HepG2 (cell line): ENCODE measurements around the gene KIF23. TPM values are rescaled to one million over a fixed set of nuclear protein-coding genes. Genes with fewer than 3 reads are reported as not detected.
A peak's percentile ranks its signal among the peaks of the same experiment; 100 is the strongest.

ENCODE experiments used
- ARNTL ChIP-seq: sonication (generic); formaldehyde crosslinking; IDR thresholded peaks from 2 replicates; pipeline ENCODE4 v1.4.0; 2020; ENCODE audit warnings: mild to moderate bottlenecking, missing genetic modification reagents
- CBFB ChIP-seq: sonication (generic); formaldehyde crosslinking; IDR thresholded peaks from 2 replicates; pipeline ENCODE4 v1.4.0; 2020; ENCODE audit warnings: missing genetic modification reagents
- HIVEP1 ChIP-seq: sonication (generic); formaldehyde crosslinking; IDR thresholded peaks from 2 replicates; pipeline ENCODE4 v1.4.0; 2020; ENCODE audit warnings: mild to moderate bottlenecking, missing genetic modification reagents
- MAFK ChIP-seq, 2 experiments: IDR thresholded peaks in 1 of 2; conservative IDR thresholded peaks in 1 of 2; 2 replicates each; pipeline ENCODE4 v1.6.1; 2011; ENCODE audit warnings: improper control_type of control experiment in 2 of 2, low read length in 2 of 2
- NFYC ChIP-seq: IDR thresholded peaks from 2 replicates; pipeline ENCODE4 v1.6.1; 2016; ENCODE audit warnings: missing genetic modification reagents, missing compliant biosample characterization
- NPAS2 ChIP-seq: sonication (generic); formaldehyde crosslinking; IDR thresholded peaks from 2 replicates; pipeline ENCODE4 v1.8.0; 2022; ENCODE audit warnings: mild to moderate bottlenecking, missing genetic modification reagents, borderline replicate concordance
- NRL ChIP-seq: sonication (generic); formaldehyde crosslinking; IDR thresholded peaks from 2 replicates; pipeline ENCODE4 v1.5.0; 2020; ENCODE audit warnings: missing genetic modification reagents, mild to moderate bottlenecking, moderate library complexity, borderline replicate concordance
- SP1 ChIP-seq, 2 experiments: fragments of 450-650 bp in 1 of 2; sonication (generic) in 1 of 2; formaldehyde crosslinking in 1 of 2; IDR thresholded peaks; 2 replicates each; pipeline versions ENCODE4 v1.4.0 to v1.6.1; 2016 to 2020; ENCODE audit warnings: missing genetic modification reagents in 1 of 2
- SPEN ChIP-seq: sonication (generic); formaldehyde crosslinking; IDR thresholded peaks from 2 replicates; pipeline ENCODE4 v1.5.1; 2020; ENCODE audit warnings: low read depth, mild to moderate bottlenecking, missing genetic modification reagents
- TAF15 ChIP-seq: fragments of 200-400 bp; formaldehyde crosslinking; IDR thresholded peaks from one replicate; pipeline ENCODE4 v1.6.1; 2018; ENCODE audit warnings: mild to moderate bottlenecking, low read depth, low read length; ENCODE audit not compliant: poor library complexity, severe bottlenecking
- ZFP1 ChIP-seq: IDR thresholded peaks from 2 replicates; pipeline ENCODE4 v1.6.1; 2016
- ZMYM2 ChIP-seq: sonication (generic); formaldehyde crosslinking; IDR thresholded peaks from 2 replicates; pipeline ENCODE4 v1.8.0; 2022; ENCODE audit warnings: mild to moderate bottlenecking, missing genetic modification reagents
- ZMYM4 ChIP-seq: sonication (generic); formaldehyde crosslinking; IDR thresholded peaks from 2 replicates; pipeline ENCODE4 v1.8.1; 2023; ENCODE audit warnings: mild to moderate bottlenecking, missing genetic modification reagents
- ZNF44 ChIP-seq: sonication (generic); formaldehyde crosslinking; IDR thresholded peaks from 2 replicates; pipeline ENCODE4 v1.5.1; 2020; ENCODE audit warnings: mild to moderate bottlenecking, missing genetic modification reagents
- ZNF577 ChIP-seq: sonication (generic); formaldehyde crosslinking; IDR thresholded peaks from 2 replicates; pipeline ENCODE4 v1.4.0; 2020; ENCODE audit warnings: mild to moderate bottlenecking, low read depth, missing genetic modification reagents, borderline replicate concordance
- ZNF788 ChIP-seq: sonication (generic); formaldehyde crosslinking; IDR thresholded peaks from 2 replicates; pipeline ENCODE4 v1.5.0; 2020; ENCODE audit warnings: mild to moderate bottlenecking, missing genetic modification reagents, borderline replicate concordance
- ZSCAN9 ChIP-seq: IDR thresholded peaks from 2 replicates; pipeline ENCODE4 v1.6.1; 2016; ENCODE audit warnings: borderline replicate concordance
- polyA plus RNA-seq, 8 experiments: library from polyadenylated mRNA; depleted of rRNA in 3 of 8; stranded (reverse) in 7 of 8; unstranded in 1 of 8; fragments of >200 nt; fragmentation: Illumina TruSeq in 4 of 8; extraction: Trizol in 4 of 8; gene quantifications; 2 replicates each; pipeline versions ENCODE4 v1.2.1 to v1.2.3, GENCODE V29; 2011 to 2016; ENCODE audit warnings: low read depth in 4 of 8, missing spikeins in 1 of 8, mixed read lengths in 1 of 8; ENCODE audit not compliant: insufficient read depth in 1 of 8
- total RNA-seq, 5 experiments: library from RNA; depleted of rRNA; stranded (reverse); fragments of >200 nt; fragmentation: Illumina TruSeq; extraction: Trizol; gene quantifications; 2 replicates each; pipeline ENCODE4 v1.2.3, GENCODE V29; 2016; ENCODE audit warnings: low read depth in 1 of 5
- TF ChIP-seq, protein P1 (sequence below): sonication (generic); formaldehyde crosslinking; IDR thresholded peaks from 2 replicates; pipeline ENCODE4 v1.5.0; 2020; ENCODE audit warnings: mild to moderate bottlenecking, missing genetic modification reagents, borderline replicate concordance
- TF ChIP-seq, protein P2 (sequence below): sonication (generic); formaldehyde crosslinking; IDR thresholded peaks from 2 replicates; pipeline ENCODE4 v1.9.0; 2021; ENCODE audit warnings: missing genetic modification reagents, borderline replicate concordance

KIF23 gene
- total and polyA plus RNA-seq, 2 of the 13 experiments (the other 11 are each of a cell fraction or from before 2014, with no cell fraction given) = 11.3 to 38.1 TPM

DNA sequence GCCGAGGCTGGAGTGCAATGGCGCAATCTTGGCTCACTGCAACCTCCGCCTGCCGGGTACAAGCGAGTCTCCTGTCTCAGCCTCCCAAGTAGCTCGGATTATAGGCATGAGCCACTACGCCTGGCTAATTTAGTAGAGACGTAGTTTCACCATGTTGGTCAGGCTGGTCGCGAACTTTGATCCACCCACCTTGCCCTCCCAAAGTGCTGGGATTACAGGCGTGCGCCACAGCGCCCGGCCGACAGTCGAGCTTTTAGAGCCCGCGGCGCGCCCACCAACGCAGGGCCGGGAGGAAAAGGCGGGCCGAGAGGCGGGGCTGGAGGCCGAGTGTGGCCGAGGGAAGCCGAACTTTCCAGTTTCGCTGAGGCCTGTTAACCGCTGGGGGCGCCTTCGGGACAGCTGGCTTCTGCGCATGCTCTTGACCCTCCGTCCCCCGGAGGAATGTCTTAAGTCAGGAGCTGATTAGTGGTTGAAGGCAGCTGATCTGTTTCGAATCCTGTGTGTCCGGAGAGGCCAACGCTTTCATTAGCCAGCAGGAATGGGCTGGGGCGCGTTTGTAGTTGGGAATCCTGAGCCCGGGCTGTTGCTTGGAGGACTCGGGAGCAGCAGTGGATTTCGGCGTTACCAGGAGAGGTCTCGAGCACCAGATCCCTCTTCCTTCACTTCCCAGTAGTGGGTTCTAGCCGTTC, 48.5 kb downstream of the KIF23 start (continued):
- TF ChIP-seq, protein P1, sequence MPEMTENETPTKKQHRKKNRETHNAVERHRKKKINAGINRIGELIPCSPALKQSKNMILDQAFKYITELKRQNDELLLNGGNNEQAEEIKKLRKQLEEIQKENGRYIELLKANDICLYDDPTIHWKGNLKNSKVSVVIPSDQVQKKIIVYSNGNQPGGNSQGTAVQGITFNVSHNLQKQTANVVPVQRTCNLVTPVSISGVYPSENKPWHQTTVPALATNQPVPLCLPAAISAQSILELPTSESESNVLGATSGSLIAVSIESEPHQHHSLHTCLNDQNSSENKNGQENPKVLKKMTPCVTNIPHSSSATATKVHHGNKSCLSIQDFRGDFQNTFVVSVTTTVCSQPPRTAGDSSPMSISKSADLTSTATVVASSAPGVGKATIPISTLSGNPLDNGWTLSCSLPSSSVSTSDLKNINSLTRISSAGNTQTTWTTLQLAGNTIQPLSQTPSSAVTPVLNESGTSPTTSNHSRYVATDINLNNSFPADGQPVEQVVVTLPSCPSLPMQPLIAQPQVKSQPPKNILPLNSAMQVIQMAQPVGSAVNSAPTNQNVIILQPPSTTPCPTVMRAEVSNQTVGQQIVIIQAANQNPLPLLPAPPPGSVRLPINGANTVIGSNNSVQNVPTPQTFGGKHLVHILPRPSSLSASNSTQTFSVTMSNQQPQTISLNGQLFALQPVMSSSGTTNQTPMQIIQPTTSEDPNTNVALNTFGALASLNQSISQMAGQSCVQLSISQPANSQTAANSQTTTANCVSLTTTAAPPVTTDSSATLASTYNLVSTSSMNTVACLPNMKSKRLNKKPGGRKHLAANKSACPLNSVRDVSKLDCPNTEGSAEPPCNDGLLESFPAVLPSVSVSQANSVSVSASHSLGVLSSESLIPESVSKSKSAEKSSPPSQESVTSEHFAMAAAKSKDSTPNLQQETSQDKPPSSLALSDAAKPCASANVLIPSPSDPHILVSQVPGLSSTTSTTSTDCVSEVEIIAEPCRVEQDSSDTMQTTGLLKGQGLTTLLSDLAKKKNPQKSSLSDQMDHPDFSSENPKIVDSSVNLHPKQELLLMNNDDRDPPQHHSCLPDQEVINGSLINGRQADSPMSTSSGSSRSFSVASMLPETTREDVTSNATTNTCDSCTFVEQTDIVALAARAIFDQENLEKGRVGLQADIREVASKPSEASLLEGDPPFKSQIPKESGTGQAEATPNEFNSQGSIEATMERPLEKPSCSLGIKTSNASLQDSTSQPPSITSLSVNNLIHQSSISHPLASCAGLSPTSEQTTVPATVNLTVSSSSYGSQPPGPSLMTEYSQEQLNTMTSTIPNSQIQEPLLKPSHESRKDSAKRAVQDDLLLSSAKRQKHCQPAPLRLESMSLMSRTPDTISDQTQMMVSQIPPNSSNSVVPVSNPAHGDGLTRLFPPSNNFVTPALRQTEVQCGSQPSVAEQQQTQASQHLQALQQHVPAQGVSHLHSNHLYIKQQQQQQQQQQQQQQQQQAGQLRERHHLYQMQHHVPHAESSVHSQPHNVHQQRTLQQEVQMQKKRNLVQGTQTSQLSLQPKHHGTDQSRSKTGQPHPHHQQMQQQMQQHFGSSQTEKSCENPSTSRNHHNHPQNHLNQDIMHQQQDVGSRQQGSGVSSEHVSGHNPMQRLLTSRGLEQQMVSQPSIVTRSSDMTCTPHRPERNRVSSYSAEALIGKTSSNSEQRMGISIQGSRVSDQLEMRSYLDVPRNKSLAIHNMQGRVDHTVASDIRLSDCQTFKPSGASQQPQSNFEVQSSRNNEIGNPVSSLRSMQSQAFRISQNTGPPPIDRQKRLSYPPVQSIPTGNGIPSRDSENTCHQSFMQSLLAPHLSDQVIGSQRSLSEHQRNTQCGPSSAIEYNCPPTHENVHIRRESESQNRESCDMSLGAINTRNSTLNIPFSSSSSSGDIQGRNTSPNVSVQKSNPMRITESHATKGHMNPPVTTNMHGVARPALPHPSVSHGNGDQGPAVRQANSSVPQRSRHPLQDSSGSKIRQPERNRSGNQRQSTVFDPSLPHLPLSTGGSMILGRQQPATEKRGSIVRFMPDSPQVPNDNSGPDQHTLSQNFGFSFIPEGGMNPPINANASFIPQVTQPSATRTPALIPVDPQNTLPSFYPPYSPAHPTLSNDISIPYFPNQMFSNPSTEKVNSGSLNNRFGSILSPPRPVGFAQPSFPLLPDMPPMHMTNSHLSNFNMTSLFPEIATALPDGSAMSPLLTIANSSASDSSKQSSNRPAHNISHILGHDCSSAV = no peak
- TF ChIP-seq NRL (CRISPR knock-in tag) (peak; percentile 26; the same call in 1 of the 2 replicates), SPEN (CRISPR knock-in tag) (peak; percentile 48; the same call in 1 of the 2 replicates), CBFB (CRISPR knock-in tag) (no peak; the same call in 1 of the 2 replicates), NPAS2 (CRISPR knock-in tag) (no peak), ZNF44 (CRISPR knock-in tag) (no peak), TAF15 (no peak), ZSCAN9 (no peak), ZNF788 (CRISPR knock-in tag) (peak; percentile 84; the same call in 1 of the 2 replicates), ZMYM4 (CRISPR knock-in tag) (peak; percentile 96), ARNTL (CRISPR knock-in tag) (0 out of 2 replicates have a peak, but pooled peaks have one; percentile 67), ZMYM2 (CRISPR knock-in tag) (peak; percentile 78), ZFP1 (CRISPR knock-in tag) (no peak; the same call in 1 of the 2 replicates), MAFK (conservative IDR thresholded peaks at IDR 0.05 in 1 of 2, IDR thresholded peaks at IDR 0.05 in 1 of 2; ENCODE audit: low read length in 2 of 2) (no peak), ZNF577 (no peak), NFYC (CRISPR knock-in tag) (peak; percentile 67), HIVEP1 (0 out of 2 replicates have a peak, but pooled peaks have one; percentile 18), SP1 (IDR thresholded peaks at IDR 0.05) (no peak), SP1 (CRISPR knock-in tag; IDR thresholded peaks at IDR 0.05) (peak; percentile 22; the same call in 1 of the 2 replicates)
- TF ChIP-seq, protein P2, sequence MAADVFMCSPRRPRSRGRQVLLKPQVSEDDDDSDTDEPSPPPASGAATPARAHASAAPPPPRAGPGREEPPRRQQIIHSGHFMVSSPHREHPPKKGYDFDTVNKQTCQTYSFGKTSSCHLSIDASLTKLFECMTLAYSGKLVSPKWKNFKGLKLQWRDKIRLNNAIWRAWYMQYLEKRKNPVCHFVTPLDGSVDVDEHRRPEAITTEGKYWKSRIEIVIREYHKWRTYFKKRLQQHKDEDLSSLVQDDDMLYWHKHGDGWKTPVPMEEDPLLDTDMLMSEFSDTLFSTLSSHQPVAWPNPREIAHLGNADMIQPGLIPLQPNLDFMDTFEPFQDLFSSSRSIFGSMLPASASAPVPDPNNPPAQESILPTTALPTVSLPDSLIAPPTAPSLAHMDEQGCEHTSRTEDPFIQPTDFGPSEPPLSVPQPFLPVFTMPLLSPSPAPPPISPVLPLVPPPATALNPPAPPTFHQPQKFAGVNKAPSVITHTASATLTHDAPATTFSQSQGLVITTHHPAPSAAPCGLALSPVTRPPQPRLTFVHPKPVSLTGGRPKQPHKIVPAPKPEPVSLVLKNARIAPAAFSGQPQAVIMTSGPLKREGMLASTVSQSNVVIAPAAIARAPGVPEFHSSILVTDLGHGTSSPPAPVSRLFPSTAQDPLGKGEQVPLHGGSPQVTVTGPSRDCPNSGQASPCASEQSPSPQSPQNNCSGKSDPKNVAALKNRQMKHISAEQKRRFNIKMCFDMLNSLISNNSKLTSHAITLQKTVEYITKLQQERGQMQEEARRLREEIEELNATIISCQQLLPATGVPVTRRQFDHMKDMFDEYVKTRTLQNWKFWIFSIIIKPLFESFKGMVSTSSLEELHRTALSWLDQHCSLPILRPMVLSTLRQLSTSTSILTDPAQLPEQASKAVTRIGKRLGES (CRISPR knock-in tag) = no peak
